Head of caudate nucleus (tissue), 42 donors: ENCODE data around the gene STX3.

Experiments used
- DNase-seq, 42 donors: peaks; one replicate each; pipeline versions ENCODE4 v3.0.0 to v3.0.0-alpha.2; 2020 to 2021; ENCODE audit warnings: mixed read lengths in 7 of 42
- intact Hi-C: fragments of 100-400 bp; cut with DNase I; formaldehyde crosslinking; loops from one replicate; pipeline ENCODE4 v1.15.0; 2022

STX3 gene

DNA sequence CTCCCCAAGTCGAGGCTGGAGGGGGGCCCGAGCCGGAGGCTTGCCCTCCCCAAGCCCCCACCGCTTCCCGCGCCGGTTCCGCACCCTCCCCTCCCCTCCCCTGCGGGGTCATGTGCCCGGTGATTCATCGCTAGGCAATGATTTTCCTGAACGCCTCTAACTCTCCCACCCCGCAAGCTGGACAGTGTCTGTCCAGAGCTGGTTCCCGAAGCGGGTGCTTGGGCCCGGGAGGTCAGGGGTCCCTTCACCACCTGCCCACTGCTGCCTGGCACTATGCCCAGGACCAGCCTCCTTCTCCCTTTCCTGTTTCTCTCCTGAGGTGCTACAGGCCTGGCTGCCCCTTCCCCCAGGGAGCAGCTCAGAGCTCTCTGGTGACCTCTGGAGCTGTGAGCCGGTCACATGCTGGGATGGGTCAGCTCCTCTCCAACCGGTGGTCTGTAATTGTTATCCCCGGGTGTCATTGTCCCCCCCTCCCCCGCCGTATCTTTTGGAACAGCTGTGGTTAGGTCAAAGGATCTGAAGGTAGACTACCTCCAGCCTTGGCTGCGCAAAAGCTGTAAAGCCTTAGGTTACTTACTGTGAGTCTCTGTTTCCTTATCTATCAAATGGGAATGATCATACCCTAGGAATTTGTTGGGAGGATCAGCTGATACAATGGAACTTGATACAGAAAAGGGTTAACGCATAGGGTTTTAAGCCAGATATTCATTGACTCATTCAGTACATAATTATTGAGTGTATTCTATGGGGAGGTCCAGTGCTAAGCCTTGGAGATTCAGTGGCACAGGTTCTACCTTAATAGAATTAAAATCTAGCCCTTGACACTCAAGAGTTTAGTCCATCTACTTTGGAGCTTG, 753 bp downstream of the STX3 start:
- DNase-seq: peak; percentile 33 to 90 (median 74)
- intact Hi-C loops: no loop called here

DNA sequence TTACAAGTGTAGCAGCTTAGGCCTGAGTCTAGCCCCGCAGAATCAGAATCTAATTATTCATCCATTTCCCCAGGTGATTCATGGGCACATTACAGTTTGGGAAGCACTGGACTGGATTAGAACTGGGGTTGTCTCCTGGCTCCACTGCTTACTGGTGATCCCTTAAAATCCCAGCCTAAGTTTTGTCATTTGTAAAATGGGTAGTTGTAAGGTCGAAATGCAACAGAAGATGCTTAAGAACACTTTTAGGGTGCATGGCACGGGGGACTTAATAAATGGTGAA, 1.3 kb downstream of the STX3 start:
- DNase-seq: no peak
- intact Hi-C loops: no loop called here

DNA sequence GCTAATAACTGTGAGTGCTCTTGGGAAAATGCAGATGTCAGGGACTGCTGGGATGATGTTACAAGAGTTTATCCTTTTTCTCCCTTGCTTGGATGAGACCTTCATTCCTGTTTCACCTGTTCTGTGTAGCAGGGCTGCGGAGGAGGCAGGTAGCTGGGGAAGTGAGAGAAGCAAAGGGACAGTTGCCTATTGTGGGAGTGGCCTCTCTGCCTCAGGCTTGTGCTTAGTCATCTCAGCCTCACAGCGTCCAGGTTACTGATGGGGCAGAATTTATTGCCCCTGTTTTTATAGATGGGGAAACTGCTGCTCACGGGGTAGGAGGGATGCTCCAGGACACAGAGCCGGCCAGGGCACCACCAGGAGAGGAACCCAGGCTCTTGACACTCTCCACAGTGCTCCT, 1.7 kb downstream of the STX3 start:
- intact Hi-C loops: no loop called here
- peak in 1 of 42 donors; percentile 24 for DNase-seq

DNA sequence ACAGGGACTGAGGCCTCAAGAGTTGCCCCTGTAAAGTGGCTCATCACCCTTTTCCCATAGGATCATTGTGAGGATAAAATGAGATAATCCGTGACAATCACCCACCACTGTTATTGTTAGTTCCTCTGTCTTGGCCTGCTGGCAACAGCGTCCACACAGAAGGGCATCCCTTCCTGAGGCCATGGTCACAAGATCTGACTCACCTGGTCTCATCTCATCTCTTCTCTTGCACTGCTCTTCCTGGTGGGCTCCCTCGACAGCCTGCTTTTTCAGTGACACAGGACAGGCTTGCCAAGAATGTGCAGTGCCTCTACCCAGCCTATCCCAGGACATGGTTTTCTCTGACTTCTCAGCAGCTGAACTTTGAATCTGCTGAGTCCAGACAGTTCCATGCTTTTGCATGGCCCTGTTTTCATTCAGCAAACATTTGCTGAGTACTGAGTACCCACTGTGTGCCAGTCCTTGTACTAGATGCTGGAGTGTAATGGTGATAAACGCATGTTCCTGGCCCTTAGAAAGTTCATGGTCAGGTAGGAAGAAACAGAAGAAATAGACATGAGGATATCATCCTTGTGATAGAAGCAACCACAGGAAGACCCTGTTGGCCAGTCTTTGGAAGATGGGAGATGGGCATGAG, 3.3 kb downstream of the STX3 start:
- no peak for DNase-seq
- intact Hi-C loops: no loop called here

DNA sequence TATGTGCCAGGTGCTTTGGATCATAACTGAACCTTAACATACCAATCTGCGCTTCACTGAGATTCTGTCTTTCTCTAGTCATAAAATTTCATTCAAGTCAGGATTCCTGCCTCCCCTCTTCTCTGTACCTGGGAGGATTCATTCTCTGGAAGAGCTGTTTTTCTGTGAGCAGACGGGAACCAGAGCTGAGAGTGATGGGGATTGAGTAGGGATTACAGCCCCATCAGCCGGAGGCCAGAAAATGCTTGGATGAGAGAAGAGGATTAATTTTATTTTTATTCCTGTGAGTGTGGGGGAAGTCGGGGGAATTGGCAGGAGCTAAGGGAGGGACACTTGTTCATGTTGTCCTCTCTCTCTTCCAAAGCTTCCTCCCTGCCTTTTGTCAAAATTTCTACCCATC, 4.7 kb downstream of the STX3 start:
- intact Hi-C loops: no loop called here
- DNase-seq: no peak

- DNase-seq: no peak
- intact Hi-C loops: no loop called here
These were observed 5.6 kb downstream of the STX3 start for GRCh38 chr11:59760771-59761170.

DNA sequence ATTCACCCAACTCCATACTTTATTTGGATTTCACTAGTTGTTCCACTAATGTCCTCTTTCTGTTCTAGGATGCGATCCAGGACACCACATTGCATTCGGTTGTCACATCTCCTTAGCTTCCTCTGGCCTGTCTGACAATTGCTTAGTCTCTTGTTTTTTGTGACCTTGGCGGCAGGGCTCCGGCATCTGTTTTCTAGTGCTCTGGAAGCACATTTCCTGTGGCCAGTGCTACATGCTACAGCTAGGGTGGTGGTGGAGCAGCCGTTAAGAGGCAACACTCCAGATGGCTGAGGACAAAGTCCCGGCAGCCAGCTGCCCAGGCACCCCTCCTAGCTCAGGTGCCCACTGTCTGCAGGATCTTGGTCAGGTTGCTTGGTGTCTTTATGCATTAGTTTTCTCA, 6.8 kb downstream of the STX3 start:
- intact Hi-C loops: no loop called here
- DNase-seq: no peak

- intact Hi-C loops: no loop called here
These were observed 10.0 kb downstream of the STX3 start for GRCh38 chr11:59765068-59765735.

DNA sequence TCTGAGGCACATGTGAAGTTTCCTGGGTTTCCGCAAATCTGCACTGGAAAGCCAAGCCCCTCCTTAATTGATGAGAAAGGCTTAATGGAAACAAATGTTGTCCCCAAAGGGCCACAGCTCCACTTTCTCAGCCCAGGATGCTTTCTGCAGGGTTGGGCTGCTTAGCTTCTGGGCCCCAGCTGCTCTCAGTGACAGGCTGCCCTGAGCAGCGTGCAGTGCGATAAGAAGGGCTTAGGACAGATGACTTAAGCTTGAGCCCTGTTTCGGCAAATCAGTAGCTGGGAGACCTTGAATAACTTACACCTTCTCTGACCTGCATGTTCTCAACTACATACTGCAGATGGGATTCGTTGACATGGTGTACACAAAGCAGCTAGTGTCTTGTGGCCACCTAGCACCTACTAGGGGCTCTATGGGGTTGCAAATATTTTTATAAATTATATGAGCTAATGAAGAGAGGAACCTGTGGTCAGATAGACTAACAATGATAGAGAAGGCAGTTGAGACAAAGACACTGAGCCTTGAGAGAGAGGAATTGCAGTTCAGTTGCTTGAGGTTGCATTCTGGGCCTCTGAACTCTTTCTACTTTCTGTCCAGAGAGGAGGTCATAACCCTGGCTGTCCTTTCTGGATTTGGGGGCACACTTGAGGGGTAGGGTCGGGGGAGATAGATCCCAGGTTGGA, 11.5 kb downstream of the STX3 start:
- intact Hi-C loops: no loop called here
- DNase-seq: no peak

More at GRCh38 chr11:59765068-59765735, 10.0 kb downstream of the STX3 start:
- DNase-seq: no peak

DNA sequence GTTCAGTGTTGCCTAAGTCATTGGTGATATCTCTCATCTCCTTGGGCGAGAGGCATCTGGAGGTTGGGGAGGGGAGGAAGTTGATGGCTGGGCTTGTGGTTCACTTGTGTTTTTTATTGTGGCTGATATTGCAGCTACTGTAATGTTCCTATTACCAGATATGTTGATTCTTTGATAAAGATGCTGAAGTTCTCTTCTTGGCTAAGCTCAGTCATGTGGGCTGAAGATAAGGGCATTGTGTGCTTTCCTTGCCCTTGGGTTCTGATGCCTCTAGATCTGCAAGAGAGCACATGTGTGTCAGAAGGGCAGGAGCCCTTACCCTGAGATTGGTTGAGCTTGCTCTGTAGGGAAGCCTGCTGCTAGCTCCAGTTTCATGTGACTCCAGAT, 12.0 kb downstream of the STX3 start:
- DNase-seq: no peak
- intact Hi-C loops: no loop called here

GRCh38 chr11:59769111-59769510, 13.9 kb downstream of the STX3 start:
- DNase-seq: no peak
- intact Hi-C loops: no loop called here

DNA sequence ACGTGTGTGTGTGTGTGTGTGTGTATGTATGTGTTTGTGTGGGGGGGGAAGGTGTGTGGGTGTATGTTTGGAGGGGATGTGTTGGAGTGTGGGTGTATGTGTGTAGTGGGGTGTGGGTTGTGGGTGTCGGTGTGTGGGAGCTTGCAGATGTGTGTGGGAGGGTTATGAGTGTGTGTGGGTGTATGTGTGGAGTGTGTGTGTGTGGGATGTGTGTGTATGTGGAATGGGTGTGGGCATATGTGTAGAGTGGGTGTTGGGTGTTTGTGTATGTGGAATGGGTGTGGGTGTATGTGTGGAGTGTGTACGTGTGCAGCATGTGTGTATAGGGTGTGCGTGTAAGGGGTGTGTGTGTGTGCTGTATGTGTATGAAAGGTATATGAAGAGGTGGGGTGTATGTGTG, 14.7 kb downstream of the STX3 start:
- DNase-seq: no peak
- intact Hi-C loops: no loop called here

GRCh38 chr11:59770319-59770718, 15.1 kb downstream of the STX3 start:
- no peak for DNase-seq
- intact Hi-C loops: no loop called here

GRCh38 chr11:59770869-59771268, 15.7 kb downstream of the STX3 start:
- DNase-seq: no peak
- intact Hi-C loops: no loop called here

DNA sequence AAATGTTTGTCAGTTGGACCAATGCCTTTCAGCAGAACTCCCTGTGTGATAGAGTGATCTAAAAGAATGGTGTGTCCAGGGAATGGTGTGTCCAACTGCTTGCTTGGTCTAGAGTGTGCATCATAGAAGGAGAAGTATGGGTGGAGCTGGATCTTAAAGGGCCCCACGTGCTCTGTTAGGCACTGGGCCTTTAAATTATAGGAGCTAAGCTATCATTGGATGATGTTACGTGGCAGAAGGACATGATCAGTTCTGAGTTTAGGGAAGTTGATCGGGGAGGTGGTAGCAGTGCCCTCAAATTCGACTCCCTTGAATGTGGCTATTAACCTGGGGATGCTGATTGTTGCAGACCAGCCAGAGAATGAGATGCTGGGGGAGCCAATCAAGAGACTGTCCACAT, 16.4 kb downstream of the STX3 start:
- intact Hi-C loops: no loop called here
- DNase-seq: no peak

DNA sequence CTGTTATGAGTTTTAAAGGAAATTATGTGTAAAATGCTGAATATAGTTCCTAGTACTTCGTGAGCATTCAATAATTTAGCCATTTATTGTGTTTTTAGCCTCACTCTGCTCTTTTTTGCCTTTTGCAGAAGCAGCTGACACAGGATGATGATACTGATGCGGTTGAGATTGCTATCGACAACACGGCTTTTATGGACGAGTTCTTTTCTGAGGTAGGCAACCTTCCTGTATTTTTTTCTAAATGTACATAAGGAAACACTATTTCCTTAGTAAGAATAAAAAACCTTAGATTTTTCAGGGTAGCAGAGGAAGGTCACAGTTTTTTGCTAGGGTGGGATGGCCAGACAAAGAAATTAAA, 17.9 kb downstream of the STX3 start:
- no peak for DNase-seq
- intact Hi-C loops: no loop called here

DNA sequence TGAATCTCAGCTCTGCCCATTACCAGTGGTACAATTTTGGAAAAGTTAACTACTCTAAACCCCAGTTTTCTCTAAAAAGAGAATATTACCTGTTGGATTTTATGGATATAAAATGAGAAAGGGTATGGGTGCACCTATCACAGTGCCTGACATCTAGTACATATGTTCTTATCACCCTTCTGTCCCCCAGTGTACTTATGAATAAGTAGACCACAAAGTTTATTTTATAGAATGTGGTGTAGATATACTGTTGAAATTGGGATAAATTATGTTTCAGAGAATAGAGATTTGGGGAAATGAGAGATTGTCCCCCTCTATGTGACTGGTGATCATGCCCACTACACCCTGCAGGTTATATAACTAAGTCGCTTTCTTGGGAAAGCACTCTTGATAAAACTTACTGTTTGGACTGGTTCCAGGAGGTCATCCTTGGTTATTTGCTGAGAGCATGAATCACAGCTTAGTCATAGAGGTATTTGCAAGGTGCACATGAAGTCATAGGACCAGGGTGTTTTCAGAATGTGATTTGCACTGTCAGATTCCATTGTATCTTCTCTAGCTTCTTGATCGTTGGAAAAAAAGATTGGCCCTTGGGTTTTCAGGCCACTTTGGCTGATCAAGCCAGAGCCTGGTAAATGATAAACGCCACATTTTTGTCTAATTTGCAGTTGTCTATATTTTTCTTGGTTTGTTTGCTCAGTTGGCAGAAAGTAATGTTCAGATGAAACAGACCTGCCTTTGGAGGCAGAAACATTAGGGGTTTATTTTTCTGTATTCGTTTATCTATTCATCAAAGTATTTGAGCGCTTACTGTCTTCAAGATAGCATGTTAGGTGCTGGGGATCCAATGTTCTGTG, 21.3 kb downstream of the STX3 start:
- peak in 15 of 42 donors; percentile 14 to 70 (median 35) for DNase-seq
- intact Hi-C loops: no loop called here

DNA sequence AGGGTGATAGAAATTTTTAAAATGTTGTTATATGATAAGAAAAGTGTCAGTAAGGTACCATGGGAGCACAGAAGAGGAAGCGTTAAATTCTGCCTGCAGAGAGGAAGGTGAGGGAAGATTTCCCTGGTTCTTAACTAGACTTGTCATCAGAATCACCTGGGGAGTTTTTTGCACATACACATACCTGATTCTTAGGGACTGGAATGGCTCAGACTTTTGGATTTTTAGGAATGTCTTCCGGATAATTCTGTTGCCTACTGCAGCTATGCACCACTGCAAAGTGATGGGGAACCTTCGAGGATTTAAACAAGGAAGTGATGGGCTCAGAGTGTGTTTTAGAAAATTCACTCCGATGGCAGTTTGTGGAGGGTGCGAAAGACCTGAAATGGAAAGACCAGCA, 21.9 kb downstream of the STX3 start:
- DNase-seq: no peak
- intact Hi-C loops: no loop called here

GRCh38 chr11:59778122-59778521, 22.9 kb downstream of the STX3 start:
- peak in 4 of 42 donors; percentile 18 to 50 (median 41) for DNase-seq
- intact Hi-C loops: no loop called here
